ENCODE results near the gene ACACA. TPM values are rescaled to one million over a fixed set of nuclear protein-coding genes. Genes with fewer than 3 reads are reported as not detected.

ACACA gene
- total RNA-seq, 4 donors from 2014 or later: 30.0 to 69.7 (median 49.9) TPM

- H3K27me3 ChIP-seq: no peaks in the 10 kb centered on the region
- no peak for DNase-seq (ENCODE audit: low spot score in 2 of 2)
- WGBS, 2 donors: 91 to 95% methylated on average over 5 of the region's 5 CpGs
- H3K9me3 ChIP-seq: no peaks in the 10 kb centered on the region
- no peak overlapping the region for H3K27ac ChIP-seq
- H3K4me1 ChIP-seq: peaks cover 0 to 5% (median 0%) of the 10 kb centered on the region in 4 donors
- H3K4me3 ChIP-seq: no peak overlapping the region
- TF ChIP-seq CTCF (IDR thresholded peaks at IDR 0.05) (no peak), EP300 (IDR thresholded peaks at IDR 0.05) (no peak), POLR2A (IDR thresholded peaks at IDR 0.05) (no peak)
- peaks cover 0 to 14% (median 0%) of the 10 kb centered on the region in 3 donors for H3K36me3 ChIP-seq
Observed at GRCh38 chr17:37048811-37049210, 357.8 kb downstream of the ACACA start.

GRCh38 chr17:37047631-37048104, 359.0 kb downstream of the ACACA start:
- peak; percentile 61 to 79 for DNase-seq (ENCODE audit: low spot score in 2 of 2)
- no peak overlapping the region for H3K4me3 ChIP-seq
- TF ChIP-seq POLR2A (IDR thresholded peaks at IDR 0.05): no peak
- peak; percentile 75 to 86 (median 81) for TF ChIP-seq CTCF (IDR thresholded peaks at IDR 0.05)
- TF ChIP-seq EP300 (IDR thresholded peaks at IDR 0.05): no peak
- H3K36me3 ChIP-seq: peaks cover 0 to 10% (median 0%) of the 10 kb centered on the region in 3 donors
- H3K27me3 ChIP-seq: no peaks in the 10 kb centered on the region
- no peak overlapping the region for H3K27ac ChIP-seq
- 5 to 11% methylated on average over 9 of the region's 9 CpGs for WGBS, 2 donors
- H3K4me1 ChIP-seq: peaks cover 0 to 5% (median 0%) of the 10 kb centered on the region in 4 donors
- no peaks in the 10 kb centered on the region for H3K9me3 ChIP-seq

- no peaks in the 10 kb centered on the region for H3K27me3 ChIP-seq
- H3K4me3 ChIP-seq: no peak overlapping the region
- peaks cover 0 to 4% (median 0%) of the 10 kb centered on the region in 3 donors for H3K36me3 ChIP-seq
- peaks cover 0 to 5% (median 0%) of the 10 kb centered on the region in 4 donors for H3K4me1 ChIP-seq
- TF ChIP-seq EP300 (IDR thresholded peaks at IDR 0.05) (no peak), POLR2A (IDR thresholded peaks at IDR 0.05) (no peak), CTCF (IDR thresholded peaks at IDR 0.05) (no peak)
- no peak for DNase-seq (ENCODE audit: low spot score in 2 of 2)
- H3K9me3 ChIP-seq: no peaks in the 10 kb centered on the region
- 52 to 64% methylated on average over 7 of the region's 7 CpGs for WGBS, 2 donors
- no peak overlapping the region for H3K27ac ChIP-seq
Observed at GRCh38 chr17:37045351-37045922, 361.2 kb downstream of the ACACA start.

GRCh38 chr17:37043201-37043600, 363.4 kb downstream of the ACACA start:
- Histone ChIP-seq H3K27me3 (no peaks in the 10 kb centered on the region), H3K4me1 (peaks cover 0 to 5% (median 0%) of the 10 kb centered on the region in 4 donors), H3K4me3 (no peak overlapping the region), H3K36me3 (peaks cover 0 to 11% (median 0%) of the 10 kb centered on the region in 3 donors), H3K27ac (no peak overlapping the region), H3K9me3 (no peaks in the 10 kb centered on the region)
- 64 to 71% methylated on average over 3 of the region's 3 CpGs for WGBS, 2 donors
- no peak for DNase-seq (ENCODE audit: low spot score in 2 of 2)
- TF ChIP-seq EP300 (IDR thresholded peaks at IDR 0.05) (no peak), POLR2A (IDR thresholded peaks at IDR 0.05) (no peak), CTCF (IDR thresholded peaks at IDR 0.05) (no peak)

- H3K36me3 ChIP-seq: peaks cover 0 to 24% (median 0%) of the 10 kb centered on the region in 3 donors
- DNase-seq (ENCODE audit: low spot score in 2 of 2): no peak
- H3K9me3 ChIP-seq: no peaks in the 10 kb centered on the region
Observed at GRCh38 chr17:37041932-37042331, 364.7 kb downstream of the ACACA start.

More at GRCh38 chr17:37041932-37042331, 364.7 kb downstream of the ACACA start:
- no peak for TF ChIP-seq POLR2A (IDR thresholded peaks at IDR 0.05)
- TF ChIP-seq EP300 (IDR thresholded peaks at IDR 0.05): no peak
- no peak for TF ChIP-seq CTCF (IDR thresholded peaks at IDR 0.05)
- Histone ChIP-seq H3K27me3 (no peaks in the 10 kb centered on the region), H3K27ac (no peak overlapping the region), H3K4me1 (no peaks in the 10 kb centered on the region), H3K4me3 (no peak overlapping the region)

Measured in tibial nerve (tissue), 4 donors.